ENCODE measurements around the gene NHS. TPM values are rescaled to one million over a fixed set of nuclear protein-coding genes. Genes with fewer than 3 reads are reported as not detected.

NHS gene
- total RNA-seq, 1 experiment from 2014 or later = 5.7 TPM

- H3K79me2 ChIP-seq (ENCODE audit: insufficient read depth, low read length) = no peaks in the 10 kb centered on the region
- H3K9me3 ChIP-seq (ENCODE audit: control insufficient read depth in 1 of 2, insufficient read depth in 1 of 2, low read depth in 1 of 2, low read length in 2 of 2) = no peaks in the 10 kb centered on the region
- no peaks in the 10 kb centered on the region for H4K20me1 ChIP-seq (ENCODE audit: insufficient read depth)
- H3K27ac ChIP-seq (ENCODE audit: low read depth, low read length) = no peak overlapping the region
- no peak overlapping the region for H2AFZ ChIP-seq (ENCODE audit: low read depth, low read length, poor library complexity, severe bottlenecking)
- no peaks in the 10 kb centered on the region for H3K27me3 ChIP-seq (ENCODE audit: insufficient read depth, low read length)
- TF ChIP-seq, protein P1, sequence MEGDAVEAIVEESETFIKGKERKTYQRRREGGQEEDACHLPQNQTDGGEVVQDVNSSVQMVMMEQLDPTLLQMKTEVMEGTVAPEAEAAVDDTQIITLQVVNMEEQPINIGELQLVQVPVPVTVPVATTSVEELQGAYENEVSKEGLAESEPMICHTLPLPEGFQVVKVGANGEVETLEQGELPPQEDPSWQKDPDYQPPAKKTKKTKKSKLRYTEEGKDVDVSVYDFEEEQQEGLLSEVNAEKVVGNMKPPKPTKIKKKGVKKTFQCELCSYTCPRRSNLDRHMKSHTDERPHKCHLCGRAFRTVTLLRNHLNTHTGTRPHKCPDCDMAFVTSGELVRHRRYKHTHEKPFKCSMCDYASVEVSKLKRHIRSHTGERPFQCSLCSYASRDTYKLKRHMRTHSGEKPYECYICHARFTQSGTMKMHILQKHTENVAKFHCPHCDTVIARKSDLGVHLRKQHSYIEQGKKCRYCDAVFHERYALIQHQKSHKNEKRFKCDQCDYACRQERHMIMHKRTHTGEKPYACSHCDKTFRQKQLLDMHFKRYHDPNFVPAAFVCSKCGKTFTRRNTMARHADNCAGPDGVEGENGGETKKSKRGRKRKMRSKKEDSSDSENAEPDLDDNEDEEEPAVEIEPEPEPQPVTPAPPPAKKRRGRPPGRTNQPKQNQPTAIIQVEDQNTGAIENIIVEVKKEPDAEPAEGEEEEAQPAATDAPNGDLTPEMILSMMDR (IDR thresholded peaks at IDR 0.05 in 2 of 3, conservative IDR thresholded peaks at IDR 0.05 in 1 of 3; ENCODE audit: borderline replicate concordance in 1 of 3, insufficient read depth in 1 of 3, low read depth in 2 of 3, low read length in 2 of 3) = peak in 1 of 3 experiments; percentile 12; a peak in 1 of 6 replicates
- TF ChIP-seq ZFX (IDR thresholded peaks at IDR 0.05) (no peak), RAD21 (IDR thresholded peaks at IDR 0.05; ENCODE audit: low read depth) (peak; percentile 35), SIN3A (IDR thresholded peaks at IDR 0.05; ENCODE audit: low read depth) (no peak)
- RAD21 ChIA-PET (ENCODE audit: low non-redundant PET in 1 of 2, low total read pairs in 2 of 2, uncharacterized antibody in 2 of 2, unreplicated experiment in 2 of 2) = no interaction called here
- CTCF ChIA-PET = interaction anchor here (1.1 kb wide), 1 partner anchor 162 kb away, joined by 3 read pairs; no protein-coding TSS in a partner anchor
- no peaks in the 10 kb centered on the region for H3K9me2 ChIP-seq (ENCODE audit: insufficient read depth)
- ATAC-seq = peak; percentile 62
- no peak overlapping the region for H3K4me3 ChIP-seq (replicated peaks in 1 of 2; ENCODE audit: low read depth in 1 of 2, low read length in 2 of 2)
- intact Hi-C loops (cut with micrococcal nuclease) = no loop called here
- H3K9ac ChIP-seq (ENCODE audit: low read length) = no peak overlapping the region
- H3K4me1 ChIP-seq (ENCODE audit: control insufficient read depth in 1 of 2, insufficient read depth in 2 of 2, low read length in 2 of 2) = peaks cover 0 to 7% of the 10 kb centered on the region in 2 experiments; a peak in 1 of 4 replicates
- H3K4me2 ChIP-seq (ENCODE audit: low read length) = no peak overlapping the region
- no TSS peak for BruUV-seq (replicated peaks)
- no peaks in the 10 kb centered on the region for H3K36me3 ChIP-seq (ENCODE audit: control insufficient read depth in 1 of 2, insufficient read depth in 2 of 2, low read length in 2 of 2)
- POLR2A ChIA-PET = no interaction called here
- DNase-seq (ENCODE audit: low read depth, low spot score) = no peak
These were observed 156.5 kb downstream of the NHS start for GRCh38 chrX:17531500-17531899.

- CTCF ChIA-PET = interaction anchor here (1.5 kb wide), 1 partner anchor 11 kb away, joined by 4 read pairs; no protein-coding TSS in a partner anchor
- no peaks in the 10 kb centered on the region for H3K27me3 ChIP-seq (ENCODE audit: insufficient read depth, low read length)
- BruUV-seq (replicated peaks) = no TSS peak
These were observed 160.2 kb downstream of the NHS start for GRCh38 chrX:17535229-17535628.

More at GRCh38 chrX:17535229-17535628, 160.2 kb downstream of the NHS start:
- no peak overlapping the region for H3K4me2 ChIP-seq (ENCODE audit: low read length)
- no peaks in the 10 kb centered on the region for H3K79me2 ChIP-seq (ENCODE audit: insufficient read depth, low read length)
- TF ChIP-seq EGR1 (IDR thresholded peaks at IDR 0.05; ENCODE audit: low read depth) = no peak
- TF ChIP-seq, protein P1 (IDR thresholded peaks at IDR 0.05 in 2 of 3, conservative IDR thresholded peaks at IDR 0.05 in 1 of 3; ENCODE audit: borderline replicate concordance in 1 of 3, insufficient read depth in 1 of 3, low read depth in 2 of 3, low read length in 2 of 3) = peak; percentile 39 to 65 (median 59); a peak in 5 of 6 replicates
- peak; percentile 68 for TF ChIP-seq RAD21 (IDR thresholded peaks at IDR 0.05; ENCODE audit: low read depth)
- no peak overlapping the region for H2AFZ ChIP-seq (ENCODE audit: low read depth, low read length, poor library complexity, severe bottlenecking)
- RAD21 ChIA-PET (ENCODE audit: low non-redundant PET in 1 of 2, low total read pairs in 2 of 2, uncharacterized antibody in 2 of 2, unreplicated experiment in 2 of 2) = no interaction called here
- POLR2A ChIA-PET = no interaction called here
- ATAC-seq (peak; percentile 72), DNase-seq (ENCODE audit: low read depth, low spot score) (peak; percentile 16)
- no peaks in the 10 kb centered on the region for H3K9me3 ChIP-seq (ENCODE audit: control insufficient read depth in 1 of 2, insufficient read depth in 1 of 2, low read depth in 1 of 2, low read length in 2 of 2)
- H3K27ac ChIP-seq (ENCODE audit: low read depth, low read length) = no peak overlapping the region
- H3K4me3 ChIP-seq (replicated peaks in 1 of 2; ENCODE audit: low read depth in 1 of 2, low read length in 2 of 2) = no peak overlapping the region
- intact Hi-C loops (cut with micrococcal nuclease) = loop anchor here (1.0 kb wide), 2 partner anchors 56 to 155 kb away; no protein-coding TSS in a partner anchor
- no peaks in the 10 kb centered on the region for H3K9me2 ChIP-seq (ENCODE audit: insufficient read depth)
- H3K36me3 ChIP-seq (ENCODE audit: control insufficient read depth in 1 of 2, insufficient read depth in 2 of 2, low read length in 2 of 2) = no peaks in the 10 kb centered on the region
- no peaks in the 10 kb centered on the region for H4K20me1 ChIP-seq (ENCODE audit: insufficient read depth)
- no peaks in the 10 kb centered on the region for H3K4me1 ChIP-seq (ENCODE audit: control insufficient read depth in 1 of 2, insufficient read depth in 2 of 2, low read length in 2 of 2)
- H3K9ac ChIP-seq (ENCODE audit: low read length) = no peak overlapping the region
